Measurements from ENCODE around the gene LYPD6B. TPM values are rescaled to one million over a fixed set of nuclear protein-coding genes. Genes with fewer than 3 reads are reported as not detected.

Gene LYPD6B
- total RNA-seq, 1 experiment from 2014 or later, result 35.8 TPM

DNA sequence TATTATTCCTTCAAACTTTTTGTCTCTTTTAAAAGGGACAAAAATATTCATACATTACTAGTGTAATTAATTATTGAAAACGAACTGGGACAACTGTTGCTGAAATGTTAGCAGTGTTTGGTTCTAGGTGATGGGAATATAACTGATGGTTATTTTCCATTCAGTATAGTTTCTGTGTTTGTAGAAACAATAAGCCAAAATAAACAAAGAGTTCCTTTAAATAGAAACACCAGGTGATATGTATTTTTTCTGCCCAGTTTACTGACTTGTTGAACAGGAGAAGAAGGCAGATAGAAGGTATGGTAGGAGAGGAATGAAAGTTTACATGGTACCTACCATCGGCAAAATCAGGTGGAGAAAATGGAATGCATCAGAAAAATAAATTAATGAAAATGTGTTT is 74.2 kb downstream of the LYPD6B start:
- Mint-ChIP-seq H3K27ac (ENCODE audit: unreplicated experiment) (no peak overlapping the region), H3K9me3 (ENCODE audit: unreplicated experiment) (peaks cover 8% of the 10 kb centered on the region), H3K4me1 (ENCODE audit: low read depth, unreplicated experiment) (no peaks in the 10 kb centered on the region), H3K36me3 (ENCODE audit: insufficient read depth, unreplicated experiment) (no peaks in the 10 kb centered on the region), H3K4me3 (ENCODE audit: unreplicated experiment) (no peak overlapping the region), H3K27me3 (ENCODE audit: insufficient read depth, unreplicated experiment) (no peaks in the 10 kb centered on the region)
- TF ChIP-seq, protein P1, sequence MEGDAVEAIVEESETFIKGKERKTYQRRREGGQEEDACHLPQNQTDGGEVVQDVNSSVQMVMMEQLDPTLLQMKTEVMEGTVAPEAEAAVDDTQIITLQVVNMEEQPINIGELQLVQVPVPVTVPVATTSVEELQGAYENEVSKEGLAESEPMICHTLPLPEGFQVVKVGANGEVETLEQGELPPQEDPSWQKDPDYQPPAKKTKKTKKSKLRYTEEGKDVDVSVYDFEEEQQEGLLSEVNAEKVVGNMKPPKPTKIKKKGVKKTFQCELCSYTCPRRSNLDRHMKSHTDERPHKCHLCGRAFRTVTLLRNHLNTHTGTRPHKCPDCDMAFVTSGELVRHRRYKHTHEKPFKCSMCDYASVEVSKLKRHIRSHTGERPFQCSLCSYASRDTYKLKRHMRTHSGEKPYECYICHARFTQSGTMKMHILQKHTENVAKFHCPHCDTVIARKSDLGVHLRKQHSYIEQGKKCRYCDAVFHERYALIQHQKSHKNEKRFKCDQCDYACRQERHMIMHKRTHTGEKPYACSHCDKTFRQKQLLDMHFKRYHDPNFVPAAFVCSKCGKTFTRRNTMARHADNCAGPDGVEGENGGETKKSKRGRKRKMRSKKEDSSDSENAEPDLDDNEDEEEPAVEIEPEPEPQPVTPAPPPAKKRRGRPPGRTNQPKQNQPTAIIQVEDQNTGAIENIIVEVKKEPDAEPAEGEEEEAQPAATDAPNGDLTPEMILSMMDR (IDR thresholded peaks at IDR 0.05; ENCODE audit: insufficient read depth in 1 of 2, low read depth in 1 of 2, low read length in 1 of 2, severe bottlenecking in 1 of 2, unreplicated experiment in 1 of 2), result no peak
- H3K9me3 ChIP-seq, result no peaks in the 10 kb centered on the region
- intact Hi-C loops (cut with micrococcal nuclease; ENCODE audit: unreplicated experiment), result no loop called here
- H3K36me3 ChIP-seq (ENCODE audit: control insufficient read depth, insufficient read depth, low read length), result no peaks in the 10 kb centered on the region
- CTCF ChIA-PET, result interaction anchor here (0.6 kb wide), 1 partner anchor 75 kb away, joined by 5 read pairs; no protein-coding TSS in a partner anchor
- no peaks in the 10 kb centered on the region for H3K4me1 ChIP-seq
- BruUV-seq (replicated peaks), result no TSS peak
- POLR2A ChIA-PET, result no interaction called here
- DNase-seq, result no peak
- H3K27me3 ChIP-seq (replicated peaks; ENCODE audit: control insufficient read depth, insufficient read depth, low read length), result no peaks in the 10 kb centered on the region; the same call in 1 of the 2 replicates
- no peak overlapping the region for H3K4me3 ChIP-seq (ENCODE audit: low read depth, low read length)

DNA sequence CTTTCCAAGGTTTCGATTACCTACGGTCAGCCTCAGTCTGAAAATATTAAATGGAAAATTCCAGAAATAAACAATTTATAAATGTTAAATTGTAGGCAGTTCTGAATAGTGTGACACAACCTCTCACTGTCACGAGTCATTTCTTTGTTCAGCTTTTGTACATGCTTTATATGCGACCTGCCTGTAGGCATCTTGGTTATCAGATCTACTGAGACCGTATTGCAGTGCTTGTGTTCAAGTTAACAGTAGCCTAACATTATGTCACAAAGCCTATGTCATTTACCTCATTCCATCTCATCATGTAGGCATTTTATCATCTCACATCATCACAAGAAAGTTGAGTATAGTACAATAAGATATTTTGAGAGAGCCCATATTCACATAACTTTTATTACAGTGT is 77.3 kb downstream of the LYPD6B start:
- Histone ChIP-seq H3K36me3 (ENCODE audit: control insufficient read depth, insufficient read depth, low read length) (no peaks in the 10 kb centered on the region), H3K4me3 (ENCODE audit: low read depth, low read length) (no peak overlapping the region), H3K27me3 (replicated peaks; ENCODE audit: control insufficient read depth, insufficient read depth, low read length) (no peaks in the 10 kb centered on the region; the same call in 1 of the 2 replicates), H3K4me1 (no peaks in the 10 kb centered on the region), H3K9me3 (no peaks in the 10 kb centered on the region)
- Mint-ChIP-seq H3K4me1 (ENCODE audit: low read depth, unreplicated experiment) (peaks cover 6% of the 10 kb centered on the region), H3K4me3 (ENCODE audit: unreplicated experiment) (no peak overlapping the region), H3K27me3 (ENCODE audit: insufficient read depth, unreplicated experiment) (no peaks in the 10 kb centered on the region), H3K36me3 (ENCODE audit: insufficient read depth, unreplicated experiment) (no peaks in the 10 kb centered on the region), H3K27ac (ENCODE audit: unreplicated experiment) (no peak overlapping the region), H3K9me3 (ENCODE audit: unreplicated experiment) (no peaks in the 10 kb centered on the region)
- no peak for DNase-seq
- intact Hi-C loops (cut with micrococcal nuclease; ENCODE audit: unreplicated experiment), result no loop called here
- ChIA-PET POLR2A (no interaction called here), CTCF (no interaction called here)
- BruUV-seq (replicated peaks), result no TSS peak
- TF ChIP-seq, protein P1 (IDR thresholded peaks at IDR 0.05; ENCODE audit: insufficient read depth in 1 of 2, low read depth in 1 of 2, low read length in 1 of 2, severe bottlenecking in 1 of 2, unreplicated experiment in 1 of 2), result no peak

DNA sequence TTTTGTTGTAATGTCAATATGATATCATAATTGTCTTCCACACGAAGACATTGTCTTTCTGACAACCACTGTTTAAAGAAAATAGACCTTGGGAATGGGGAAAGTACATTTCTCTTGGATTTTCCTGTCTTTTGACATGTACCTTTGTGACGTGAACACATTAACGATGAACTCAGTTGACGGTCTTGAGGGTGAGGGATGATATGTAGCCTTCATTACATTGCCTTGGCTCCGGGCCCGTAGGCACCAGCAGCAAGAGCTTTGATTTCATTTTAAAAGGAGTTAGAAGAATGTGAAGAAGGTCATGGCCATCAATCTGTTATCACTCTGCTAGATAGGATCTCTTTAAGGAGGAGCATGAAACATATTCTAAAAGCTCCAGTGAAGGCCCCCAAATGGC is 80.9 kb downstream of the LYPD6B start:
- Histone ChIP-seq H3K9me3 (no peaks in the 10 kb centered on the region), H3K4me3 (ENCODE audit: low read depth, low read length) (no peak overlapping the region), H3K36me3 (ENCODE audit: control insufficient read depth, insufficient read depth, low read length) (no peaks in the 10 kb centered on the region), H3K27me3 (replicated peaks; ENCODE audit: control insufficient read depth, insufficient read depth, low read length) (no peaks in the 10 kb centered on the region), H3K4me1 (peaks cover 12% of the 10 kb centered on the region)
- CTCF ChIA-PET, result interaction anchor here (0.6 kb wide), 1 partner anchor 24 kb away, joined by 3 read pairs; no protein-coding TSS in a partner anchor
- DNase-seq, result no peak
- H3K27ac Mint-ChIP-seq (ENCODE audit: unreplicated experiment), result no peak overlapping the region
- POLR2A ChIA-PET, result no interaction called here
- TF ChIP-seq, protein P1 (IDR thresholded peaks at IDR 0.05; ENCODE audit: insufficient read depth in 1 of 2, low read depth in 1 of 2, low read length in 1 of 2, severe bottlenecking in 1 of 2, unreplicated experiment in 1 of 2), result no peak
- peaks cover 25% of the 10 kb centered on the region for H3K4me1 Mint-ChIP-seq (ENCODE audit: low read depth, unreplicated experiment)
- H3K36me3 Mint-ChIP-seq (ENCODE audit: insufficient read depth, unreplicated experiment), result peaks cover 5% of the 10 kb centered on the region
- no TSS peak for BruUV-seq (replicated peaks)
- no peak overlapping the region for H3K4me3 Mint-ChIP-seq (ENCODE audit: unreplicated experiment)
- intact Hi-C loops (cut with micrococcal nuclease; ENCODE audit: unreplicated experiment), result no loop called here
- H3K27me3 Mint-ChIP-seq (ENCODE audit: insufficient read depth, unreplicated experiment), result no peaks in the 10 kb centered on the region
- H3K9me3 Mint-ChIP-seq (ENCODE audit: unreplicated experiment), result no peaks in the 10 kb centered on the region

All from Caco-2 (cell line).